Endothelial cell of umbilical vein (primary cell): ENCODE measurements around the gene MRPL14.

Source experiments
- POLR2A ChIP-seq: IDR thresholded peaks from 2 replicates; pipeline ENCODE4 v1.6.1; 2012; ENCODE audit warnings: low read depth, mild to moderate bottlenecking, control low read depth, low read length
- POLR2AphosphoS5 ChIP-seq: IDR thresholded peaks from 2 replicates; pipeline ENCODE4 v1.6.1; 2012; ENCODE audit warnings: low read depth, mild to moderate bottlenecking, control low read depth, low read length, moderate library complexity; ENCODE audit not compliant: insufficient read depth
- TF ChIP-seq, protein P1 (sequence below), 2 donors: IDR thresholded peaks; 1 replicate in 1 of 2; 2 replicates in 1 of 2; pipeline ENCODE4 v1.5.1; 2011; ENCODE audit warnings: low read length in 2 of 2, mild to moderate bottlenecking in 2 of 2, moderate library complexity in 2 of 2, control low read depth in 1 of 2, inconsistent platforms in 1 of 2, low read depth in 1 of 2; ENCODE audit not compliant: insufficient read depth in 1 of 2; ENCODE audit errors: extremely low read depth in 1 of 2

DNA sequence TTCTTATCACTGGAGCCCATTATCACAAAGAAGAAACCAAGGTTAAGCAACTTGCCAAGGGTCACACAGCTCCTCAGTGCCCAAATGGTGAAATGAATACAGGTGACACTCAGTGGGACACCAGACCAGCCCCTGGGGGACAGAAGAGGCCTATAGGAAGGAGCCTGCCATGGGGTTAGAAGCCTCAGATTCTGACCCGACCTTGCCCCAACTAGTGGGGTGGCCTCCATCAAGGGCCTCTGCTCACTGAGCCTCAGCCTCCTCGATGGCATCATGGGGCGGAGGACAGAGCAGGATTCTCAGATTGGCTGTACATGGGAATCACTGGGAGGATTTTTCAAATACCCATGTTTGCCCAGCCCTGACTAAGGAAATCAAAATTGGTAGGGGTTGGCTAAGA lies 47.6 kb downstream of the MRPL14 start:
- TF ChIP-seq, protein P1, sequence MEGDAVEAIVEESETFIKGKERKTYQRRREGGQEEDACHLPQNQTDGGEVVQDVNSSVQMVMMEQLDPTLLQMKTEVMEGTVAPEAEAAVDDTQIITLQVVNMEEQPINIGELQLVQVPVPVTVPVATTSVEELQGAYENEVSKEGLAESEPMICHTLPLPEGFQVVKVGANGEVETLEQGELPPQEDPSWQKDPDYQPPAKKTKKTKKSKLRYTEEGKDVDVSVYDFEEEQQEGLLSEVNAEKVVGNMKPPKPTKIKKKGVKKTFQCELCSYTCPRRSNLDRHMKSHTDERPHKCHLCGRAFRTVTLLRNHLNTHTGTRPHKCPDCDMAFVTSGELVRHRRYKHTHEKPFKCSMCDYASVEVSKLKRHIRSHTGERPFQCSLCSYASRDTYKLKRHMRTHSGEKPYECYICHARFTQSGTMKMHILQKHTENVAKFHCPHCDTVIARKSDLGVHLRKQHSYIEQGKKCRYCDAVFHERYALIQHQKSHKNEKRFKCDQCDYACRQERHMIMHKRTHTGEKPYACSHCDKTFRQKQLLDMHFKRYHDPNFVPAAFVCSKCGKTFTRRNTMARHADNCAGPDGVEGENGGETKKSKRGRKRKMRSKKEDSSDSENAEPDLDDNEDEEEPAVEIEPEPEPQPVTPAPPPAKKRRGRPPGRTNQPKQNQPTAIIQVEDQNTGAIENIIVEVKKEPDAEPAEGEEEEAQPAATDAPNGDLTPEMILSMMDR (IDR thresholded peaks at IDR 0.05; ENCODE audit: extremely low read depth in 1 of 2, insufficient read depth in 1 of 2, low read depth in 1 of 2, low read length in 2 of 2): no peak
- TF ChIP-seq POLR2A (no peak), POLR2AphosphoS5 (no peak)
